OCI-LY3 (cell line): ENCODE data around the gene ARHGEF2.

ENCODE experiments used
- CTCF ChIP-seq: fragments of 200-600, 300-600 bp; sonication (generic); IDR thresholded peaks from 2 replicates; pipeline ENCODE4 v1.5.1; 2014; ENCODE audit warnings: antibody characterized with exemption, low read length, low read depth
- EZH2phosphoT487 ChIP-seq: fragments of 200-600 bp; shearing (Covaris generic); IDR thresholded peaks from 2 replicates; pipeline ENCODE4 v1.6.1; 2018; ENCODE audit warnings: antibody characterized with exemption, mixed run types, low read depth

GRCh38 chr1:155993595-155993994, 15.2 kb upstream of the ARHGEF2 start:
- TF ChIP-seq CTCF = no peak
- no peak for TF ChIP-seq EZH2phosphoT487
